Kidney tubule cell (primary cell): ENCODE measurements around the gene PTCHD1.

Experiments
- DNase-seq: peaks from one replicate; pipeline ENCODE4 v3.0.0-alpha.2; 2018; ENCODE audit warnings: low spot score

The PTCHD1 gene

GRCh38 chrX:23398570-23398969 is 63.9 kb downstream of the PTCHD1 start:
- no peak for DNase-seq

DNA sequence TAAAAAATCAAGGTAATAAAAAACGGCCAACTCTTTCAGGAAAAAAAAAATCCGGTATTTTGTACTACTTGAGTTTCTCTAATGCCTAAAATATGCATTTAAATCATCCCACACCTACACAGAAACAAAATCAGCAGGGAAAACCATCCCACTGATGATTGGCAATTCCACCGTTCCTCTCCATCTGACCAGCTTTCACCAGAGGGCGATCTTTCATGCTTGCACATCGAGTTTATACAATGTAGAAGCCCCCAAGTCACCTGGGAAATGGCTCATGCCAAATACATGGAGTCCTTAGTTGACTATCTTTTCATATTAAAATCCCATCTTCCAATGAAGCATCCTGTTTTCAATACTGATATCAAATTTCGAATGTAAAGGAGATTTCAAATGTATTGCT is 69.2 kb downstream of the PTCHD1 start:
- DNase-seq = peak; percentile 4

- DNase-seq = no peak
These were observed 88.3 kb downstream of the PTCHD1 start for GRCh38 chrX:23422912-23423311.

GRCh38 chrX:23434356-23434884 is 99.8 kb downstream of the PTCHD1 start:
- DNase-seq = no peak

DNA sequence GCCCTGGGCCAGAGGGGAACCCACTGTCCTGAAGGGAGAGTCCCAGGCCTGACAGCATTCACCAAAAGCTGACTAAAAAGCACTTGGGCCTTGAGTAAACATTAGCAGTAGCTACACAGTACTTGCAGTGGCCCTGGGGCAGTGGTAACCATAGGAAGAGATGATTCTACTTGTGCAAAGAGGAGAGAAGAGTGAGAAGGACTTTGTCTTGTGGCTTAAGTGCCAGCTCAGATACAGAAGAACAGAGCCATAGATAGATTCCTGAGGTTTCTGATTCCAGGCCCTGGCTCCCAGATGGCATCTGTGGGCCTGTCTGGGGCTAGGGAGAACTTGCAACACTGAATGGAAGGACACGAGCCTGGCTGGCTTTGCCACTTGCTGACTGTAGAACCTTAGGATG is 100.5 kb downstream of the PTCHD1 start:
- no peak for DNase-seq

DNA sequence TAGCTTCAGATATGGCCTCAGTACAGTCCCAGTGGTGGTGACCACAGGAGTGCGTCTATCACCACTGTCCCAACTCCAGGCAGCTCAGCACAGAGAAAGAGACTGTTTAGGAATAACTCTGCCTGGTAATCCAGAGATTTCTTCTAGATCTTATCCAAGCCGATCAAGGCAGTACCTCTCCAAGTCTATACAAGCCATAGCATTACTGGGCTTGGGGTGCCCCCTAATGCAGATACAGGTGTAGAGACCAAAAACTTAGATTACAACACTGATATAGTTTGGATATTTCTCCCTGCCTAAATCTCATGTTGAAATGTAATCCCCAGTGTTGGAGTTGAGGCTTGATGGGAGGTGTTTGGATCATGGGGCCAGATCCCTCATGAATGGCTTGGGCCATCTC is 100.9 kb downstream of the PTCHD1 start:
- DNase-seq = no peak

DNA sequence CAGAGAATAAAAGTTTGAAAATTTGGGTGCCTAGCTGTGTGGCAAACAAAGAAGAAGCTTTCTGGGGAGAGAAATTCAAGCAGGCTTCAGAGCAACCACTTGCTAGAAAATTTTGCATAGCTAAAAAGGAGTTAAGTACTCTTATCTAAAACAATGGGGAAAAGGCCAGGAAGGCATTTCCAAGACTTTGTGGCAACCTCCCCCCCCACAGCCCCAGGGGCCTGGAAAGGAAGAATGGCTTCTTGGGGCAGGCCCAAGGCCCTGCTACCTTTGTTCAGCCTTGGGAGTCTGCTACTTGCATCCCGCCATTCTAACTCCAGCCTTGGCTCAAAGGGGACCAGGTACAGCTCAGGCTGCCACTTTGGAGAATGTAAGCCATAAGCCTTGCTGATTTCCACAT is 102.2 kb downstream of the PTCHD1 start:
- no peak for DNase-seq

DNA sequence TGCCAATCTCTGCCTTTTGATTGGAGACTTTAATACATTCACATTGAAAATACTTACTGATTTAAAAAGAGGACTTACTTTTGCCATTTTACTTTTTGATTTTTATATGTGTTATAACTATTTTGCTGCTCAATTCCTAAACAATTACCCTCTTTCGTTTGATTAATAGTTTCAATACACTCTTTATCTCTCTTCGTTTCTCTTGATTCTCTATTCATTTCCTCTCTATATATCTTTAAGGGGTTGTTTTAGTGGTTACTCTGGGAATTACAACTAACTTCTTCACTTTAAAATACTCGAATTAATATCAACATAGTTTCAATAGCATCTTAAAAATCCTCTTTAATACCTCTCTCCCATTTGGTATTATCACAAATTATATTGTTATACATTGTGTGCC is 116.6 kb downstream of the PTCHD1 start:
- no peak for DNase-seq
